Peyer's patch (tissue), 4 donors: Measurements from ENCODE around the gene PLEKHG5. TPM values are rescaled to one million over a fixed set of nuclear protein-coding genes. Genes with fewer than 3 reads are reported as not detected.

Experiments used
- DNase-seq, 3 donors: peaks; one replicate each; pipeline ENCODE4 v3.0.0-alpha.2; 2017 to 2019
- H3K27ac ChIP-seq, 4 donors: fragments of 200-600 bp; sonication (generic); one replicate each; pipeline ENCODE4 v1.5.1; 2016 to 2019
- H3K27me3 ChIP-seq, 2 donors: fragments of 200-600 bp; sonication (generic); one replicate each; pipeline ENCODE4 v1.5.1; 2019
- H3K36me3 ChIP-seq, 3 donors: fragments of 200-600 bp; sonication (generic); one replicate each; pipeline ENCODE4 v1.5.1; 2016 to 2019
- H3K4me1 ChIP-seq, 4 donors: fragments of 200-600 bp; sonication (generic); one replicate each; pipeline ENCODE4 v1.5.1; 2016 to 2019
- H3K4me3 ChIP-seq, 4 donors: fragments of 200-600 bp; sonication (generic); 1 replicate in 3 of 4; 2 replicates in 1 of 4; pipeline ENCODE4 v1.5.1; 2016 to 2019; ENCODE audit warnings: mild to moderate bottlenecking in 1 of 4
- H3K9me3 ChIP-seq, 4 donors: fragments of 200-600 bp; sonication (generic); one replicate each; pipeline ENCODE4 v1.5.1; 2016 to 2019; ENCODE audit warnings: mild to moderate bottlenecking in 1 of 4
- CTCF ChIP-seq, 6 experiments: fragments of 450-650 bp in 4 of 6; fragments of 200-600 bp in 2 of 6; sonication (generic) in 1 of 6; IDR thresholded peaks; one replicate each; pipeline ENCODE4 v1.5.1; 2017 to 2019; ENCODE audit warnings: antibody characterized with exemption in 6 of 6, mild to moderate bottlenecking in 3 of 6, moderate library complexity in 1 of 6
- POLR2A ChIP-seq, 2 donors: fragments of 450-650 bp; IDR thresholded peaks; one replicate each; pipeline ENCODE4 v1.5.1; 2017; ENCODE audit warnings: antibody characterized with exemption in 2 of 2, mild to moderate bottlenecking in 2 of 2, moderate library complexity in 2 of 2
- total RNA-seq, 4 donors: library from RNA; depleted of rRNA; stranded (reverse); fragments of >200 nt; gene quantifications; one replicate each; pipeline ENCODE4 v1.1.0, GENCODE V29; 2016

The PLEKHG5 gene
- total RNA-seq, 4 donors from 2014 or later: 17.7 to 56.9 (median 45.4) TPM

DNA sequence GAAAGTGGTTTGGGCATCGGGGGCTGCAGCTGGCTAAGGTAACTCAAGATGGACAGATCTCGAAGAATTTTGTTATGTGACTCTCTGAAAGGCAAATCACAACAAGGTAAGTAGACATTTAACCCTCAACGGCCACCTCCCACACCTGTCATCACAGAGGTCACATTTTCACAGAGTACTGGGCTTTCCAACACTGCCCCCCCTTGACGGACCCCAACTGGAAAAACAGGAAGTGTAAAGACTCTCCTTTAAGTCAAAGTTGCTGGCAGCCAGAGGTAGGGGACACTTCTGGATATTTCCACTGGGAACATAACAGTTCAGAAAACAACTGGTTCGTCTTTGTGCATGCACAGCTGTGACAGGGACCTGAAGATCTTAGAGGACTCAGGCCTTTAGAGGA is 40.5 kb upstream of the PLEKHG5 start:
- no peak for DNase-seq
- Histone ChIP-seq H3K4me3 (no peak overlapping the region), H3K4me1 (no peaks in the 10 kb centered on the region), H3K27ac (no peak overlapping the region), H3K9me3 (no peaks in the 10 kb centered on the region), H3K27me3 (no peaks in the 10 kb centered on the region), H3K36me3 (peaks cover 0 to 75% (median 3%) of the 10 kb centered on the region in 3 donors)
- no peak for TF ChIP-seq CTCF (IDR thresholded peaks at IDR 0.05)
- TF ChIP-seq POLR2A (IDR thresholded peaks at IDR 0.05): no peak

- TF ChIP-seq CTCF (IDR thresholded peaks at IDR 0.05): no peak
- TF ChIP-seq POLR2A (IDR thresholded peaks at IDR 0.05): no peak
- Histone ChIP-seq H3K4me1 (no peaks in the 10 kb centered on the region), H3K27ac (no peak overlapping the region), H3K9me3 (no peaks in the 10 kb centered on the region), H3K4me3 (no peak overlapping the region), H3K36me3 (peaks cover 0 to 82% (median 3%) of the 10 kb centered on the region in 3 donors), H3K27me3 (no peaks in the 10 kb centered on the region)
- no peak for DNase-seq
Observed at GRCh38 chr1:6530504-6531160, 39.2 kb upstream of the PLEKHG5 start.

DNA sequence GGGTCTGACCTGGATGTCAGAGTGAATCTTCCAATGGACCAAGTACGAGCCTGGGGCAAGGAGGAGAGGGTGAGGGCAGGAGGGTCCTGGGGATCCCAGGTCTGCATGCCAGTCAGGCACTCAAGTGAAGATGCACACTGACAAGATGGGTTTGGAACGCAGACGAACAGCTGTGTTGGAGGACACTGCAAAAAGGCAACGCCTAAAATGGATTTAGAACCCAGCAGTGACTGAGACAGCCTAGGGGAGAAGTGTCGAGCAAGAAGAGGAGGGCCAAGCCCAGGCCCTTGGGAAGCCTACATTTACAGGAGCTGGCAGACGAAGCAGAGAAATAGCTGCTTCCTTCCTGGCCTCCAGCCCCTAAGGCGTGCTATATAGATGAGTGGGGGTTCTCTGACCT is 37.0 kb upstream of the PLEKHG5 start:
- TF ChIP-seq POLR2A (IDR thresholded peaks at IDR 0.05) (no peak), CTCF (IDR thresholded peaks at IDR 0.05) (no peak)
- peaks cover 0 to 86% (median 3%) of the 10 kb centered on the region in 3 donors for H3K36me3 ChIP-seq
- no peaks in the 10 kb centered on the region for H3K27me3 ChIP-seq
- DNase-seq: no peak
- H3K27ac ChIP-seq: no peak overlapping the region
- H3K4me1 ChIP-seq: no peaks in the 10 kb centered on the region
- no peak overlapping the region for H3K4me3 ChIP-seq
- H3K9me3 ChIP-seq: no peaks in the 10 kb centered on the region

DNA sequence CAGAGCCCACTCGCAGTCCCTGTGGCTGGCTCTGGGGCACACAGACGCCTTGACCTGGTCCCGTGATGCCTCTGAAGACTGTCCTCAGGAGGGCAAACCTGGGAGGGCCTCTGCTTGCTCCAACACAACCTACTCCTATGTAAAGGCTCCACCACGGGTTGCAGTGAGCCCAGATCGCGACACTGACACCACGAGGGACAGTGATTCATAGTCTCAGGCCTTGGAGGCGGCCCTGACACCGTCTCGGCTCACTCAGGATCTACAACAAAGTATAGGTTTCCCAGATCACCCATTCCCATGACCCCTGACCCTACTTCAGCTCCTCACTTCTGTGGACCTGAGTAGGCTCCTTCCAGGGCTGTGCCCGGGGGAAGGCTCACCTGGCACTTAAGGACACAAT is 34.8 kb upstream of the PLEKHG5 start:
- no peaks in the 10 kb centered on the region for H3K4me1 ChIP-seq
- no peak for TF ChIP-seq POLR2A (IDR thresholded peaks at IDR 0.05)
- no peaks in the 10 kb centered on the region for H3K9me3 ChIP-seq
- no peak overlapping the region for H3K27ac ChIP-seq
- DNase-seq: no peak
- peaks cover 0 to 64% (median 0%) of the 10 kb centered on the region in 3 donors for H3K36me3 ChIP-seq
- no peaks in the 10 kb centered on the region for H3K27me3 ChIP-seq
- no peak overlapping the region for H3K4me3 ChIP-seq

GRCh38 chr1:6523566-6523965 is 32.1 kb upstream of the PLEKHG5 start:
- no peak for DNase-seq
- no peaks in the 10 kb centered on the region for H3K4me1 ChIP-seq
- H3K27me3 ChIP-seq: no peaks in the 10 kb centered on the region
- H3K27ac ChIP-seq: no peak overlapping the region
- H3K9me3 ChIP-seq: no peaks in the 10 kb centered on the region
- TF ChIP-seq CTCF (IDR thresholded peaks at IDR 0.05): peak in 4 of 6 experiments; percentile 29 to 53 (median 38)
- TF ChIP-seq POLR2A (IDR thresholded peaks at IDR 0.05): no peak
- no peak overlapping the region for H3K4me3 ChIP-seq
- peaks cover 0 to 40% (median 0%) of the 10 kb centered on the region in 3 donors for H3K36me3 ChIP-seq

DNA sequence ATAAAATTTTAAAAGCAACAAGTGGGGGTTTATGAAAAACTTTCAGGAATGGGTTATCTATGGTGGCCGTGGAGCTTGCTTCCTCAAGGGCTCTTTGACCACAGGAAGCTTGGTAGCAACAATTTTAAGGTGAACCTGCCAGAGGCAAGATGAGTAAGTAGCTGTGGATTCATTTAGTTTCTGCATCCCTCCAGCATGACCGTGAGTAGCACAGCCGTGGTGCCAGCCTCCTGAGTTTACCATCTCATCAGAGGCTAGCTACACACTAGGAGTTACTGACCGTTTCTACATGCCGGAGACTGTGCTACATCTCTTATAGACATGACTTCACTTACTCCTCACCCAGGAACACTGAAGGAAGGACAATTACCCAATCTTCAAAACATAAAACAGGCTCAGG is 30.1 kb upstream of the PLEKHG5 start:
- Histone ChIP-seq H3K4me1 (no peaks in the 10 kb centered on the region), H3K4me3 (no peak overlapping the region), H3K27ac (no peak overlapping the region), H3K27me3 (no peaks in the 10 kb centered on the region), H3K9me3 (no peaks in the 10 kb centered on the region), H3K36me3 (peaks cover 0 to 22% (median 0%) of the 10 kb centered on the region in 3 donors)
- no peak for DNase-seq
- TF ChIP-seq POLR2A (IDR thresholded peaks at IDR 0.05) (no peak), CTCF (IDR thresholded peaks at IDR 0.05) (no peak)
